Lower leg skin (tissue), 4 donors: ENCODE results near the gene CLIC4. TPM values are rescaled to one million over a fixed set of nuclear protein-coding genes. Genes with fewer than 3 reads are reported as not detected.

ENCODE experiments used
- DNase-seq, 2 donors: peaks; one replicate each; pipeline ENCODE4 v3.0.0-alpha.2; 2019; ENCODE audit warnings: low spot score in 2 of 2
- H3K4me3 ChIP-seq: fragments of 200-600 bp; sonication (generic); 2 replicates; pipeline ENCODE4 v1.5.1; 2017; ENCODE audit warnings: mild to moderate bottlenecking, low read depth; ENCODE audit not compliant: poor library complexity, severe bottlenecking
- POLR2A ChIP-seq, 2 donors: fragments of 450-650 bp; IDR thresholded peaks; one replicate each; pipeline ENCODE4 v1.6.1; 2016 to 2017; ENCODE audit warnings: antibody characterized with exemption in 2 of 2, mild to moderate bottlenecking in 1 of 2, moderate library complexity in 1 of 2
- WGBS, 2 donors: methylation state at CpG; one replicate each; pipeline ENCODE4 v1.1.5; 2018; 5-methylcytosine and 5-hydroxymethylcytosine counted together
- intact Hi-C: fragments of 100-400 bp; cut with DNase I; formaldehyde crosslinking; loops from one replicate; pipeline ENCODE4 v1.15.0; 2023; ENCODE audit warnings: low total_unique reads
- total RNA-seq, 4 donors: library from RNA; depleted of rRNA; stranded (reverse); fragments of >200 nt; gene quantifications; one replicate each; pipeline ENCODE4 v1.1.0, GENCODE V29; 2016
- TF ChIP-seq, protein P1 (sequence below), 3 donors: fragments of 450-650 bp; IDR thresholded peaks; one replicate each; pipeline ENCODE4 v1.5.1; 2016; ENCODE audit warnings: antibody characterized with exemption in 3 of 3, mild to moderate bottlenecking in 3 of 3, moderate library complexity in 2 of 3

Gene CLIC4
- total RNA-seq, 4 donors from 2014 or later = 32.0 to 97.3 (median 60.7) TPM

DNA sequence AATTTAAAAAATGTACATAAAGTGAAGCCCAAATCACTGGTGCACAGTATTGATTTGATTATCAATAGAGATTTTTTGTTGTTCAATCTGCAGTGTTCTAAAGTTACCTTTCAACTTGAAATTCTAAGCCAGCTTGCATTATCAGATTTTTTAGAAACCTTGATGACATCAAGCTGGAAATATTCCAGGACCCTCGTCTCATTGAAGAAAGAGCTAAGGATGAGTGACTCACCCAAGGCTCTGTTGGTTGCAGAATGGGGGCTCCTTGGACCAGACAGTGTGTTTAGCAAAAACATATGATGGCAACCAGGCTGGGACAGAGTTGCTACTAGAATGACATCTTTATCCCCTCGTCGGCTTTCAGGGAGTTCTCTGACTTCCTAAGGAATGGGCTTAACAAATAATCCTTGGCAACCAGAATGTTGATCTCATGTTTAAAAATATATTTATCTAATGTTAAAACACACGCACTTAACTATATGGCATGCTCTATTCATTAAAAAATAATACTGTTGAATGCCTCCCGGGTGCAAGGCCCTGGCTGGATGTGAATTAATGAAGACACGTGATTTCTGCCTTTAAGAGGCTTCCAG lies 105.2 kb downstream of the CLIC4 start:
- no peak for DNase-seq

DNA sequence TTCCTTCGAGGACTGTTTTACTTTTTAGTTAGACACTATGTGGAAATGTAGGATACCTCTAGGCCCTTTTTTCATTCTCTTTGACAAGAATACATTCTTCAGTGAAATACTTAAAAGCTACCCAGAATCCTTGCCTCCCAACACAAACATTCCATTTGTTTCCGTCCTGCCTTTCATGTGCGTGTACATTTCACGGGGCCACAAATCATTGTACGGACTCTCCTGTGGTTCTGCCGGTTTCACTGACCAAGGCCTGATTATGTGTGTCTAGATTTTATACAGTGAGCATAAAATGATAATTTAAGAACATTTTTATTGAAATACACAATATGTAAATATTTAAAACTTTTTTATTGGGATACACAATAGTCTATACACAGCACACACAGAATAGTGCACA lies 108.4 kb downstream of the CLIC4 start:
- TF ChIP-seq, protein P1, sequence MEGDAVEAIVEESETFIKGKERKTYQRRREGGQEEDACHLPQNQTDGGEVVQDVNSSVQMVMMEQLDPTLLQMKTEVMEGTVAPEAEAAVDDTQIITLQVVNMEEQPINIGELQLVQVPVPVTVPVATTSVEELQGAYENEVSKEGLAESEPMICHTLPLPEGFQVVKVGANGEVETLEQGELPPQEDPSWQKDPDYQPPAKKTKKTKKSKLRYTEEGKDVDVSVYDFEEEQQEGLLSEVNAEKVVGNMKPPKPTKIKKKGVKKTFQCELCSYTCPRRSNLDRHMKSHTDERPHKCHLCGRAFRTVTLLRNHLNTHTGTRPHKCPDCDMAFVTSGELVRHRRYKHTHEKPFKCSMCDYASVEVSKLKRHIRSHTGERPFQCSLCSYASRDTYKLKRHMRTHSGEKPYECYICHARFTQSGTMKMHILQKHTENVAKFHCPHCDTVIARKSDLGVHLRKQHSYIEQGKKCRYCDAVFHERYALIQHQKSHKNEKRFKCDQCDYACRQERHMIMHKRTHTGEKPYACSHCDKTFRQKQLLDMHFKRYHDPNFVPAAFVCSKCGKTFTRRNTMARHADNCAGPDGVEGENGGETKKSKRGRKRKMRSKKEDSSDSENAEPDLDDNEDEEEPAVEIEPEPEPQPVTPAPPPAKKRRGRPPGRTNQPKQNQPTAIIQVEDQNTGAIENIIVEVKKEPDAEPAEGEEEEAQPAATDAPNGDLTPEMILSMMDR (IDR thresholded peaks at IDR 0.05) = no peak
- TF ChIP-seq POLR2A (IDR thresholded peaks at IDR 0.05) = no peak
- no peak overlapping the region for H3K4me3 ChIP-seq
- DNase-seq = no peak
- WGBS, 2 donors = 68 to 72% methylated on average over 6 of the region's 6 CpGs
- intact Hi-C loops = loop anchor here (10.0 kb wide), 2 partner anchors 251 to 341 kb away; no protein-coding TSS in a partner anchor

More for the DNA sequence above, 105.2 kb downstream of the CLIC4 start:
- intact Hi-C loops = loop anchor here (10.0 kb wide), 2 partner anchors 254 to 344 kb away; no protein-coding TSS in a partner anchor
- 56 to 60% methylated on average over 6 of the region's 6 CpGs for WGBS, 2 donors
- no peak overlapping the region for H3K4me3 ChIP-seq
- TF ChIP-seq POLR2A (IDR thresholded peaks at IDR 0.05) = no peak
- TF ChIP-seq, protein P1 (IDR thresholded peaks at IDR 0.05) = no peak

DNA sequence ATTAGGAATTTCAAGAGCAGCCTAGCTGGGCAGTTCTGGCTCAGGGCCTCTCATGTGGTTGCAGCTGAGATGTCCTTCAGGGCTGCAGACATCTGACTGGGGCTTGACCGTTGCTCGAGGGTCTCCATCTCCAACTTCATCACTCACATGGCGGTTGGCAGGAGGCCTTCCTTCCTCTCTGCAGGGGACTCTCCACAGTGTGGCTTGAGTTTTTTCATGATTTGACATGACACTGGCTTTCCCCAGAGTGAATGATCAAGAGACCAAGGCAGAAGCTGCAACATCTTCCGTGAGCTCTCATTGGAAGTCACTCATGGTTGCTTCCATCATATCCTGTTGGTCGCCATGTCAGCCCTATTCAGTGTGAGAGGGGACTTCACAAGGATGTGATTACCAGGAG lies 110.2 kb downstream of the CLIC4 start:
- no peak for TF ChIP-seq POLR2A (IDR thresholded peaks at IDR 0.05)
- H3K4me3 ChIP-seq = no peak overlapping the region
- 80 to 84% methylated on average over 5 of the region's 5 CpGs for WGBS, 2 donors
- intact Hi-C loops = loop anchor here (10.0 kb wide), 2 partner anchors 249 to 339 kb away; no protein-coding TSS in a partner anchor
- no peak for DNase-seq

DNA sequence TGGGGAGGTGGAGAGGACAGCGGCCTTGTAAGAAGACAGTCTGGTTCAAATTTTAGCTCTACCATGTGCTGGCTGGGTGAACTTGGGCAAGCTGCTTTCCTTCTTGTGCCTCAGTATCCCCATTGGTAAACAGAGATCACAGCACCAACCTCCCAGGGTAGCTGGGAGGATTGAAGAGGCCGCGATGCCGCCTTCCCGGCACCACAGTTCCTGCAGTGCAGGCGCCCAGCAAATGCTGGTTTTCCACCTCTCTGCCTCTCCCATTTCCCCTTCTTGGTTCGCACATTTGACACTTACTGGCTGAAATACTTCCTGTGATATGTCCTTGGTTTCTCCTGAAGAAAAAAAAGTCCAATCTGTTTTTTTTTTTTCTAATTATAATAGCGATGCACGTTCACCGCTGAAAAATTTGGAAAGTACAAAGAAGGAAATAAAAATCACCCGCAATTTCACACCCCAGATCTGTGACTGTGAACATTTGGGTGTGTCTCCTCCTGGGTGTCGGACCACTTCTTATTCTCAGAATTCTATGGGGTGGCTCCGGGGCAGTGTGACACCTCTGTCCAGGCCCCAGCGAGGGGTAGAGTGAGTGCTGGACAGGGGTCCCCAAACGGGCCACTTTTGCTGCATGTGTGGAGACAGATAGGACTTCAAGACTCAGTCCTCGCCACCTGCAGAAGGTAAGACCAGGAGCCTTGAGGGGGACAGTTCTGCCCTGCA lies 111.7 kb downstream of the CLIC4 start:
- DNase-seq = no peak
- no peak for TF ChIP-seq POLR2A (IDR thresholded peaks at IDR 0.05)
- TF ChIP-seq, protein P1 (IDR thresholded peaks at IDR 0.05) = no peak
- 84 to 88% methylated on average over 16 of the region's 16 CpGs for WGBS, 2 donors
- intact Hi-C loops = loop anchor here (10.0 kb wide), 2 partner anchors 248 to 338 kb away; no protein-coding TSS in a partner anchor
- H3K4me3 ChIP-seq = no peak overlapping the region

DNA sequence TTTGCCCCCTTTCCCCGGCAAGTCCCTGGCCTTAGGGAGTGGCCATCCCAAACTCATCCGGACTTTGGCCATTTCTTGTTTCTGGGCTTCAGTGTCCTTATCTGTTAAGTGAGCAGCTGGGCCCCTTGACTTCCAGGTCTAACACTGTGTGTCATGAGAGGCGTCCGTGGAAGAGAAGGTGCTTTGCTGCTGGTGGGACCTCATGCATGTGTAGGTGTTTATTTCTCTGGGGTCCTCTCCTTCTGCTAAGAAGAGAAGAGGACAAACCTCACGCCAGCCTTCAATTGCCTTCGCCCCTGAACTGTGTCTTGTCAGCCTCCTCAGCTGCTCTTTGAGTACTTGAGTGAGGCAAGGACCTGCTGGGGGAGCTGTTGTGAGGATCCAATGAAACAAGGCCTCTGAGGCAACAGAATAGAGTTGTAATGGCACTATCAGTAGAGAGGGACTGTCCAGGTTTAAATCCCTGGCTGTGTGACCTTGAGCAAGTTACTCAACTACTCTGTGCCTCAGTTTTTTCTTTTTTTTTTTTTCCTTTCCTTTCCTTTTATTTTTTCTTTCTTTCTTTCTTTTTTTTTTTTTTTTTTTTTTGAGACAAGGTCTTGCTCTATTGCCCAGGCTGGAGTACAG lies 112.4 kb downstream of the CLIC4 start:
- intact Hi-C loops = loop anchor here (10.0 kb wide), 2 partner anchors 247 to 337 kb away; no protein-coding TSS in a partner anchor
- TF ChIP-seq, protein P1 (IDR thresholded peaks at IDR 0.05) = no peak
- no peak for TF ChIP-seq POLR2A (IDR thresholded peaks at IDR 0.05)
- 78 to 87% methylated on average over 6 of the region's 6 CpGs for WGBS, 2 donors
- no peak for DNase-seq
- no peak overlapping the region for H3K4me3 ChIP-seq

DNA sequence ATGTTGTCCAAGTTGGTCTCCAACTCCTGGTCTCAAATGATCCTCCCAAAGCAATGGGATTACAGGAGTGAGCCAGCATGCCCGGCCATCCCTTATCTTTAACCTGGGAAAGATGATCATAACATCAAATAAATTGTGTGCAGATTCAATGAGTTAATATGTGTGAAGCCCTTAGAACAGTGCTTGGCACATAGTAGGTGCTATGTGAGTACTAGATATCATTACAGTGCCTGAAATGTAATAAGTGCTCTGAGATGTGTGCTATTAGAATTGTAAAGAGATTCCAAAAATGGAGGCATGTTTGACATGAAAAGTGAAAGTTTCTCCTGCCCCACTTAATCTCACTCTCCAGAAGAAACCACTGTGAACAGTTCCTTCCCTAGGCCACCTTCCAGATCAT lies 113.0 kb downstream of the CLIC4 start:
- no peak overlapping the region for H3K4me3 ChIP-seq
- no peak for DNase-seq
- intact Hi-C loops = loop anchor here (10.0 kb wide), 2 partner anchors 247 to 337 kb away; no protein-coding TSS in a partner anchor
- 85 to 100% methylated on average over 1 of the region's 1 CpG for WGBS, 2 donors
- TF ChIP-seq POLR2A (IDR thresholded peaks at IDR 0.05) = no peak
- TF ChIP-seq, protein P1 (IDR thresholded peaks at IDR 0.05) = no peak
